Measurements from ENCODE around the gene EYS. TPM values are rescaled to one million over a fixed set of nuclear protein-coding genes. Genes with fewer than 3 reads are reported as not detected.
"Not testable (repeated sequence)": the region's sequence is repeated elsewhere in the genome, so short reads cannot be mapped to it uniquely, and the experiment has no call there.

The EYS gene
- total RNA-seq, 1 experiment from 2014 or later, result not detected

GRCh38 chr6:64469405-64469804, 1237.6 kb downstream of the EYS start:
- CTCF ChIA-PET; H3K4me2 ChIP-seq (ENCODE audit: low read length); DNase-seq (ENCODE audit: low read depth, low spot score); H4K20me1 ChIP-seq (ENCODE audit: insufficient read depth); H3K36me3 ChIP-seq (ENCODE audit: control insufficient read depth in 1 of 2, insufficient read depth in 2 of 2, low read length in 2 of 2); ATAC-seq; H2AFZ ChIP-seq (ENCODE audit: low read depth, low read length, poor library complexity, severe bottlenecking); H3K9ac ChIP-seq (ENCODE audit: low read length); H3K4me1 ChIP-seq (ENCODE audit: control insufficient read depth in 1 of 2, insufficient read depth in 2 of 2, low read length in 2 of 2); H3K4me3 ChIP-seq (replicated peaks in 1 of 2; ENCODE audit: low read depth in 1 of 2, low read length in 2 of 2); BruUV-seq (replicated peaks); H3K27ac ChIP-seq (ENCODE audit: low read depth, low read length); H3K27me3 ChIP-seq (ENCODE audit: insufficient read depth, low read length); H3K9me2 ChIP-seq (ENCODE audit: insufficient read depth); H3K79me2 ChIP-seq (ENCODE audit: insufficient read depth, low read length); RAD21 ChIA-PET (ENCODE audit: low non-redundant PET in 1 of 2, low total read pairs in 2 of 2, uncharacterized antibody in 2 of 2, unreplicated experiment in 2 of 2); POLR2A ChIA-PET; intact Hi-C loops (cut with micrococcal nuclease): not testable (repeated sequence)
- H3K9me3 ChIP-seq (ENCODE audit: control insufficient read depth in 1 of 2, insufficient read depth in 1 of 2, low read depth in 1 of 2, low read length in 2 of 2), result peaks cover 0 to 24% of the 10 kb centered on the region in 2 experiments; a peak in 2 of 4 replicates
- 0 out of 6 replicates have a peak, but pooled peaks of 1 of the 3 experiments have one; percentile 4 for TF ChIP-seq CTCF (IDR thresholded peaks at IDR 0.05 in 2 of 3, conservative IDR thresholded peaks at IDR 0.05 in 1 of 3; ENCODE audit: borderline replicate concordance in 1 of 3, insufficient read depth in 1 of 3, low read depth in 2 of 3, low read length in 2 of 3)

- POLR2A ChIA-PET, result no interaction called here
- no peak overlapping the region for H3K4me2 ChIP-seq (ENCODE audit: low read length)
- CTCF ChIA-PET, result no interaction called here
- DNase-seq (ENCODE audit: low read depth, low spot score) (no peak), ATAC-seq (no peak)
- H2AFZ ChIP-seq (ENCODE audit: low read depth, low read length, poor library complexity, severe bottlenecking), result no peak overlapping the region
- H3K4me3 ChIP-seq (replicated peaks in 1 of 2; ENCODE audit: low read depth in 1 of 2, low read length in 2 of 2), result no peak overlapping the region
- no peak overlapping the region for H3K27ac ChIP-seq (ENCODE audit: low read depth, low read length)
- H3K36me3 ChIP-seq (ENCODE audit: control insufficient read depth in 1 of 2, insufficient read depth in 2 of 2, low read length in 2 of 2), result no peaks in the 10 kb centered on the region
- no peaks in the 10 kb centered on the region for H3K27me3 ChIP-seq (ENCODE audit: insufficient read depth, low read length)
- H3K9me3 ChIP-seq (ENCODE audit: control insufficient read depth in 1 of 2, insufficient read depth in 1 of 2, low read depth in 1 of 2, low read length in 2 of 2), result peaks cover 0 to 27% of the 10 kb centered on the region in 2 experiments; a peak in 2 of 4 replicates
- TF ChIP-seq SP1 (IDR thresholded peaks at IDR 0.05; ENCODE audit: low read depth), result no peak
- TF ChIP-seq EZH2phosphoT487 (IDR thresholded peaks at IDR 0.05; ENCODE audit: borderline replicate concordance), result no peak
- no peak for TF ChIP-seq SRF (IDR thresholded peaks at IDR 0.05; ENCODE audit: low read depth)
- TF ChIP-seq CEBPB (IDR thresholded peaks at IDR 0.05; ENCODE audit: low read depth), result no peak
- TF ChIP-seq SIN3A (IDR thresholded peaks at IDR 0.05; ENCODE audit: low read depth), result no peak
- no peak for TF ChIP-seq RAD21 (IDR thresholded peaks at IDR 0.05; ENCODE audit: low read depth)
- TF ChIP-seq CTCF (IDR thresholded peaks at IDR 0.05 in 2 of 3, conservative IDR thresholded peaks at IDR 0.05 in 1 of 3; ENCODE audit: borderline replicate concordance in 1 of 3, insufficient read depth in 1 of 3, low read depth in 2 of 3, low read length in 2 of 3), result no peak
- TF ChIP-seq JUND (IDR thresholded peaks at IDR 0.05), result no peak
- intact Hi-C loops (cut with micrococcal nuclease), result no loop called here
- no peaks in the 10 kb centered on the region for H3K9me2 ChIP-seq (ENCODE audit: insufficient read depth)
- no peaks in the 10 kb centered on the region for H4K20me1 ChIP-seq (ENCODE audit: insufficient read depth)
- H3K9ac ChIP-seq (ENCODE audit: low read length), result no peak overlapping the region
- H3K79me2 ChIP-seq (ENCODE audit: insufficient read depth, low read length), result no peaks in the 10 kb centered on the region
- RAD21 ChIA-PET (ENCODE audit: low non-redundant PET in 1 of 2, low total read pairs in 2 of 2, uncharacterized antibody in 2 of 2, unreplicated experiment in 2 of 2), result no interaction called here
- BruUV-seq (replicated peaks), result no TSS peak
- no peaks in the 10 kb centered on the region for H3K4me1 ChIP-seq (ENCODE audit: control insufficient read depth in 1 of 2, insufficient read depth in 2 of 2, low read length in 2 of 2)
Observed at GRCh38 chr6:64467656-64468055, 1239.4 kb downstream of the EYS start.
